HL-60 (cell line): Measurements from ENCODE around the gene MAP3K5.
A peak's percentile ranks its signal among the peaks of the same experiment; 100 is the strongest.

Experiments
- DNase-seq, 2 experiments: peaks; one replicate each; pipeline ENCODE4 v3.0.0-alpha.2; 2010 to 2020; ENCODE audit warnings: low read depth in 1 of 2, low spot score in 1 of 2
- H3K27ac ChIP-seq: fragments of 250-450 bp; sonication (Bioruptor Pico); replicated peaks from 2 replicates; pipeline ENCODE4 v1.5.1; 2020; ENCODE audit warnings: mild to moderate bottlenecking, moderate library complexity
- H3K27me3 ChIP-seq: fragments of 250-450 bp; sonication (Bioruptor Pico); 2 replicates; pipeline ENCODE4 v1.5.1; 2021; ENCODE audit warnings: mild to moderate bottlenecking, moderate library complexity; ENCODE audit not compliant: insufficient read depth, poor library complexity, severe bottlenecking
- H3K4me3 ChIP-seq: replicated peaks from 2 replicates; pipeline ENCODE4 v1.5.1; 2011; ENCODE audit warnings: mild to moderate bottlenecking, control low read depth, low read length; ENCODE audit not compliant: insufficient read depth
- CTCF ChIP-seq: IDR thresholded peaks from one replicate; pipeline ENCODE4 v1.5.1; 2011; ENCODE audit warnings: low read length, control low read depth, inconsistent platforms; ENCODE audit not compliant: insufficient read depth
- GABPA ChIP-seq: IDR thresholded peaks from 2 replicates; pipeline ENCODE4 v1.6.1; 2012; ENCODE audit warnings: low read depth
- POLR2AphosphoS5 ChIP-seq: IDR thresholded peaks from 2 replicates; pipeline ENCODE4 v1.6.1; 2012; ENCODE audit warnings: low read depth
- REST ChIP-seq: IDR thresholded peaks from 2 replicates; pipeline ENCODE4 v1.6.1; 2012; ENCODE audit warnings: low read depth; ENCODE audit not compliant: insufficient replicate concordance
- SPI1 ChIP-seq: IDR thresholded peaks from 2 replicates; pipeline ENCODE4 v1.6.1; 2012; ENCODE audit warnings: low read depth, mild to moderate bottlenecking, borderline replicate concordance

The MAP3K5 gene

GRCh38 chr6:136826216-136826615, 33.9 kb upstream of the MAP3K5 start:
- TF ChIP-seq POLR2AphosphoS5 (no peak), REST (no peak), GABPA (no peak), SPI1 (no peak), CTCF (no peak)
- no peak for DNase-seq
- no peak overlapping the region for H3K27ac ChIP-seq
- H3K27me3 ChIP-seq: no peaks in the 10 kb centered on the region
- no peak overlapping the region for H3K4me3 ChIP-seq

- Histone ChIP-seq H3K4me3 (peak overlapping the region; percentile 59), H3K27me3 (no peaks in the 10 kb centered on the region), H3K27ac (peak overlapping the region; percentile 40)
- DNase-seq: no peak
- no peak for TF ChIP-seq REST
- no peak for TF ChIP-seq SPI1
- no peak for TF ChIP-seq CTCF
- no peak for TF ChIP-seq POLR2AphosphoS5
- TF ChIP-seq GABPA: no peak
Observed at GRCh38 chr6:136823128-136823660, 30.9 kb upstream of the MAP3K5 start.

- TF ChIP-seq POLR2AphosphoS5 (peak; percentile 85), REST (peak; percentile 52), CTCF (peak; percentile 42), GABPA (peak; percentile 49; the same call in 1 of the 2 replicates), SPI1 (peak; percentile 70)
Observed at GRCh38 chr6:136822376-136823127, 30.3 kb upstream of the MAP3K5 start, which contains the start of gene PEX7. TSS of gene PEX7 (plus strand) at chr6:136822592. CDS start at chr6:136822666, 74 bp downstream.

More at GRCh38 chr6:136822376-136823127, 30.3 kb upstream of the MAP3K5 start, which contains the start of gene PEX7:
- peak; percentile 80 to 93 for DNase-seq
- Histone ChIP-seq H3K4me3 (peak within 1 kb of the TSS; percentile 59), H3K27me3 (no peaks in the 10 kb centered on the region), H3K27ac (peak within 1 kb of the TSS; percentile 72)
